Dermis lymphatic vessel endothelial cell (primary cell): ENCODE results near the gene MAML3. TPM values are rescaled to one million over a fixed set of nuclear protein-coding genes. Genes with fewer than 3 reads are reported as not detected.

Source experiments
- total RNA-seq: library from RNA; depleted of rRNA; stranded (reverse); fragments of >200 nt; gene quantifications from 2 replicates; pipeline ENCODE4 v1.2.1, GENCODE V29; 2014

MAML3 gene
- 3.6 and 5.6 TPM in 2 replicates for total RNA-seq

GRCh38 chr4:140153718-140154571, at the start of gene MAML3:
MAML3 (minus strand) TSS chr4:140154184; CDS start chr4:140153327, 857 bp downstream.

Other genes with a start within 250 kb of the MAML3 start
- 42.3 and 45.0 TPM in 2 replicates for gene SCOC, start 219.5 kb upstream of the MAML3 start, total RNA-seq